MM.1S (cell line): Measurements from ENCODE around the gene MADD.

Experiments used
- DNase-seq: peaks from one replicate; pipeline ENCODE4 v3.0.0-alpha.2; 2015
- H2AFZ ChIP-seq: fragments of 300-600 bp; sonication (generic); 2 replicates; pipeline ENCODE4 v1.6.0; 2016; ENCODE audit warnings: antibody characterized with exemption, low read length
- H3F3A ChIP-seq: fragments of 300-600 bp; sonication (generic); 2 replicates; pipeline ENCODE4 v1.6.1; 2016; ENCODE audit warnings: mild to moderate bottlenecking, antibody characterized with exemption, low read length, moderate library complexity, mixed read lengths; ENCODE audit not compliant: insufficient read depth
- H3K27ac ChIP-seq: fragments of 300-600 bp; sonication (generic); 2 replicates; pipeline ENCODE4 v1.5.1; 2016; ENCODE audit warnings: mild to moderate bottlenecking, low read length
- H3K27me3 ChIP-seq: fragments of 300-600 bp; sonication (generic); replicated peaks from 2 replicates; pipeline ENCODE4 v1.6.0; 2016; ENCODE audit warnings: low read length; ENCODE audit not compliant: insufficient read depth
- H3K36me3 ChIP-seq: fragments of 300-600 bp; sonication (generic); replicated peaks from 2 replicates; pipeline ENCODE4 v1.6.1; 2016; ENCODE audit warnings: mild to moderate bottlenecking, low read length, mixed read lengths; ENCODE audit not compliant: insufficient read depth
- H3K4me1 ChIP-seq: fragments of 300-600 bp; sonication (generic); 2 replicates; pipeline ENCODE4 v1.6.1; 2016; ENCODE audit warnings: low read length, mixed read lengths
- H3K4me2 ChIP-seq: fragments of 300-600 bp; sonication (generic); 2 replicates; pipeline ENCODE4 v1.6.0; 2016; ENCODE audit warnings: low read depth, low read length
- H3K4me3 ChIP-seq: fragments of 300-600 bp; sonication (generic); 2 replicates; pipeline ENCODE4 v1.5.1; 2016; ENCODE audit warnings: low read length, mixed read lengths
- H3K79me2 ChIP-seq: fragments of 300-600 bp; sonication (generic); 2 replicates; pipeline ENCODE4 v1.6.1; 2016; ENCODE audit warnings: mixed run types, low read length, mixed read lengths
- H3K9ac ChIP-seq: fragments of 300-600 bp; sonication (generic); 2 replicates; pipeline ENCODE4 v1.6.1; 2016; ENCODE audit warnings: low read length, mixed read lengths
- H3K9me2 ChIP-seq: fragments of 300-600 bp; sonication (generic); replicated peaks from 2 replicates; pipeline ENCODE4 v1.6.1; 2016; ENCODE audit warnings: mild to moderate bottlenecking, low read length, mixed read lengths; ENCODE audit not compliant: insufficient read depth
- H3K9me3 ChIP-seq: fragments of 300-600 bp; sonication (generic); replicated peaks from 2 replicates; pipeline ENCODE4 v1.6.1; 2016; ENCODE audit warnings: mild to moderate bottlenecking, low read length, mixed read lengths; ENCODE audit not compliant: insufficient read depth
- H4K20me1 ChIP-seq: fragments of 300-600 bp; sonication (generic); 2 replicates; pipeline ENCODE4 v1.6.1; 2016; ENCODE audit warnings: mild to moderate bottlenecking, low read length, moderate library complexity, mixed read lengths; ENCODE audit not compliant: insufficient read depth
- EZH2 ChIP-seq: fragments of 300-600 bp; sonication (generic); optimal IDR thresholded peaks from 2 replicates; pipeline ENCODE3; 2017; ENCODE audit warnings: low read depth, mild to moderate bottlenecking, antibody characterized with exemption, low read length, mixed read lengths
- EZH2phosphoT487 ChIP-seq: fragments of 300-600 bp; sonication (generic); IDR thresholded peaks from 2 replicates; pipeline ENCODE4 v1.6.1; 2018; ENCODE audit warnings: antibody characterized with exemption, low read length
- TF ChIP-seq, protein P1 (sequence below): fragments of 300-600 bp; sonication (generic); IDR thresholded peaks from 2 replicates; pipeline ENCODE4 v1.5.1; 2016; ENCODE audit warnings: antibody characterized with exemption, low read length, mixed read lengths

The MADD gene

GRCh38 chr11:47259232-47259977 is 10.5 kb upstream of the MADD start:
- Histone ChIP-seq H3F3A (no peaks in the 10 kb centered on the region), H4K20me1 (no peaks in the 10 kb centered on the region), H3K27ac (no peak overlapping the region), H3K9ac (no peak overlapping the region), H3K4me1 (no peaks in the 10 kb centered on the region), H3K36me3 (no peaks in the 10 kb centered on the region), H3K9me2 (no peaks in the 10 kb centered on the region), H3K4me2 (no peak overlapping the region), H3K4me3 (no peak overlapping the region), H2AFZ (no peak overlapping the region; the same call in 1 of the 2 replicates), H3K79me2 (no peaks in the 10 kb centered on the region), H3K9me3 (no peaks in the 10 kb centered on the region), H3K27me3 (no peaks in the 10 kb centered on the region)
- peak; percentile 23 for DNase-seq
- TF ChIP-seq EZH2phosphoT487 = no peak
- TF ChIP-seq, protein P1, sequence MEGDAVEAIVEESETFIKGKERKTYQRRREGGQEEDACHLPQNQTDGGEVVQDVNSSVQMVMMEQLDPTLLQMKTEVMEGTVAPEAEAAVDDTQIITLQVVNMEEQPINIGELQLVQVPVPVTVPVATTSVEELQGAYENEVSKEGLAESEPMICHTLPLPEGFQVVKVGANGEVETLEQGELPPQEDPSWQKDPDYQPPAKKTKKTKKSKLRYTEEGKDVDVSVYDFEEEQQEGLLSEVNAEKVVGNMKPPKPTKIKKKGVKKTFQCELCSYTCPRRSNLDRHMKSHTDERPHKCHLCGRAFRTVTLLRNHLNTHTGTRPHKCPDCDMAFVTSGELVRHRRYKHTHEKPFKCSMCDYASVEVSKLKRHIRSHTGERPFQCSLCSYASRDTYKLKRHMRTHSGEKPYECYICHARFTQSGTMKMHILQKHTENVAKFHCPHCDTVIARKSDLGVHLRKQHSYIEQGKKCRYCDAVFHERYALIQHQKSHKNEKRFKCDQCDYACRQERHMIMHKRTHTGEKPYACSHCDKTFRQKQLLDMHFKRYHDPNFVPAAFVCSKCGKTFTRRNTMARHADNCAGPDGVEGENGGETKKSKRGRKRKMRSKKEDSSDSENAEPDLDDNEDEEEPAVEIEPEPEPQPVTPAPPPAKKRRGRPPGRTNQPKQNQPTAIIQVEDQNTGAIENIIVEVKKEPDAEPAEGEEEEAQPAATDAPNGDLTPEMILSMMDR = peak; percentile 50

GRCh38 chr11:47260366-47260765 is 9.6 kb upstream of the MADD start:
- no peaks in the 10 kb centered on the region for H3K36me3 ChIP-seq
- no peaks in the 10 kb centered on the region for H3K27me3 ChIP-seq
- TF ChIP-seq EZH2 = no peak
- DNase-seq = no peak
- no peak overlapping the region for H3K27ac ChIP-seq
- no peak overlapping the region for H3K4me2 ChIP-seq
- H3K4me3 ChIP-seq = no peak overlapping the region
- no peak overlapping the region for H3K9ac ChIP-seq
- no peaks in the 10 kb centered on the region for H3K9me3 ChIP-seq
- no peaks in the 10 kb centered on the region for H3K4me1 ChIP-seq
- no peaks in the 10 kb centered on the region for H3K9me2 ChIP-seq
- H3K79me2 ChIP-seq = no peaks in the 10 kb centered on the region
- no peaks in the 10 kb centered on the region for H3F3A ChIP-seq
- no peaks in the 10 kb centered on the region for H4K20me1 ChIP-seq
- H2AFZ ChIP-seq = no peak overlapping the region

GRCh38 chr11:47261291-47261800 is 8.6 kb upstream of the MADD start:
- Histone ChIP-seq H2AFZ (no peak overlapping the region), H3K9ac (no peak overlapping the region), H3K9me3 (no peaks in the 10 kb centered on the region), H3K9me2 (no peaks in the 10 kb centered on the region), H3K4me1 (no peaks in the 10 kb centered on the region), H4K20me1 (no peaks in the 10 kb centered on the region), H3K27me3 (no peaks in the 10 kb centered on the region), H3K27ac (no peak overlapping the region), H3K4me3 (no peak overlapping the region), H3F3A (no peaks in the 10 kb centered on the region), H3K4me2 (no peak overlapping the region), H3K79me2 (no peaks in the 10 kb centered on the region), H3K36me3 (no peaks in the 10 kb centered on the region)
- TF ChIP-seq EZH2phosphoT487 (no peak), EZH2 (no peak)
- TF ChIP-seq, protein P1 = no peak
- no peak for DNase-seq

DNA sequence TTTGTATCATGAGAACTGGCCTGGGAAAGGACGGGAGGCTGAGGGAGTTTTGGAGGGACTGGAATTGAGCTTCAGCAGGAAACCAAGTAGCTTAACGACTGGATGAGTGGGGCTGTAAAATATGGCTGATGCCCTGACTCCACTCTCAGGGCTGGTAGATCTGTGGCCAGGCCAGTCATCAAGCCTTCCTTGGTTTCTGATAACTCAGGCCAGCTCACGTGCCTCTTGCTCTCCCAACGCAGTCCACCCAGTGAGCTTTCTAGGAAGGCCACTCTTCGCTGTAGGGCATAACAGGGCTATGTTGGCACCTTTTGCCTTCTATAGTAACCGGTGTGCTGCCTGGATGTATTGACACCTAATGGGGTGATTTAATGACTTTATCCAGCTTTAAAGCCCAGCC is 5.8 kb upstream of the MADD start:
- TF ChIP-seq EZH2phosphoT487 (no peak), EZH2 (no peak)
- TF ChIP-seq, protein P1 = no peak
- Histone ChIP-seq H3K27ac (no peak overlapping the region), H2AFZ (no peak overlapping the region), H4K20me1 (no peaks in the 10 kb centered on the region), H3F3A (no peaks in the 10 kb centered on the region), H3K9me2 (no peaks in the 10 kb centered on the region), H3K27me3 (no peaks in the 10 kb centered on the region), H3K9me3 (no peaks in the 10 kb centered on the region), H3K36me3 (no peaks in the 10 kb centered on the region), H3K4me2 (no peak overlapping the region), H3K79me2 (no peaks in the 10 kb centered on the region), H3K4me1 (0 out of 2 replicates have a peak, but pooled peaks cover 4% of the 10 kb centered on the region), H3K9ac (no peak overlapping the region), H3K4me3 (no peak overlapping the region)
- DNase-seq = no peak
